ENCODE measurements around the gene REC8. TPM values are rescaled to one million over a fixed set of nuclear protein-coding genes. Genes with fewer than 3 reads are reported as not detected.

Gene REC8
- polyA plus RNA-seq, 1 experiment: 5.5 TPM

- no peak for DNase-seq (ENCODE audit: low read depth)
- H3K36me3 ChIP-seq (ENCODE audit: control insufficient read depth, insufficient read depth, low read length): peaks cover 51% of the 10 kb centered on the region
- CTCF ChIA-PET: interaction anchor here (1.0 kb wide), 1 partner anchor 20 kb away, joined by 3 read pairs; no protein-coding TSS in a partner anchor
- no peaks in the 10 kb centered on the region for H3K27me3 ChIP-seq (ENCODE audit: control insufficient read depth, insufficient read depth, low read length)
- TF ChIP-seq CTCF (IDR thresholded peaks at IDR 0.05; ENCODE audit: insufficient read depth, low read depth, low read length): no peak
- POLR2A ChIA-PET: no interaction called here
- no peak overlapping the region for H3K4me3 ChIP-seq (ENCODE audit: low read depth, low read length)
These were observed 16.8 kb upstream of the REC8 start for GRCh38 chr14:24155100-24155499.

- ChIA-PET CTCF (interaction anchor here (1.5 kb wide), 1 partner anchor 42 kb away, joined by 3 read pairs; the partner anchor contains the start of genes DCAF11 and NRL), POLR2A (interaction anchor here (0.6 kb wide), 1 partner anchor 12 kb away, joined by 6 read pairs; no protein-coding TSS in a partner anchor)
- no peak for DNase-seq (ENCODE audit: low read depth)
These were observed 15.0 kb upstream of the REC8 start for GRCh38 chr14:24156840-24157239.

GRCh38 chr14:24157331-24157730 is 14.5 kb upstream of the REC8 start:
- no peak for TF ChIP-seq CTCF (IDR thresholded peaks at IDR 0.05; ENCODE audit: insufficient read depth, low read depth, low read length)
- ChIA-PET CTCF (interaction anchor here (1.5 kb wide), 1 partner anchor 43 kb away, joined by 3 read pairs; the partner anchor contains the start of genes DCAF11 and NRL), POLR2A (no interaction called here)
- no peak for DNase-seq (ENCODE audit: low read depth)
- Histone ChIP-seq H3K36me3 (ENCODE audit: control insufficient read depth, insufficient read depth, low read length) (peaks cover 40% of the 10 kb centered on the region), H3K4me3 (ENCODE audit: low read depth, low read length) (no peak overlapping the region), H3K27me3 (ENCODE audit: control insufficient read depth, insufficient read depth, low read length) (no peaks in the 10 kb centered on the region)

More at GRCh38 chr14:24156840-24157239, 15.0 kb upstream of the REC8 start:
- Histone ChIP-seq H3K36me3 (ENCODE audit: control insufficient read depth, insufficient read depth, low read length) (peaks cover 40% of the 10 kb centered on the region), H3K27me3 (ENCODE audit: control insufficient read depth, insufficient read depth, low read length) (no peaks in the 10 kb centered on the region), H3K4me3 (ENCODE audit: low read depth, low read length) (no peak overlapping the region)
- TF ChIP-seq CTCF (IDR thresholded peaks at IDR 0.05; ENCODE audit: insufficient read depth, low read depth, low read length): no peak

- ChIA-PET CTCF (interaction anchor here (0.8 to 4.6 kb wide), 15 partner anchors 9 to 272 kb away, joined by 3 to 39 read pairs (median 7); partner anchors contain the start of genes DCAF11, EMC9, IPO4 and NRL), POLR2A (no interaction called here)
- TF ChIP-seq CTCF (IDR thresholded peaks at IDR 0.05; ENCODE audit: insufficient read depth, low read depth, low read length): no peak
- no peaks in the 10 kb centered on the region for H3K27me3 ChIP-seq (ENCODE audit: control insufficient read depth, insufficient read depth, low read length)
- H3K36me3 ChIP-seq (ENCODE audit: control insufficient read depth, insufficient read depth, low read length): peaks cover 55% of the 10 kb centered on the region
- H3K4me3 ChIP-seq (ENCODE audit: low read depth, low read length): no peak overlapping the region
- no peak for DNase-seq (ENCODE audit: low read depth)
These were observed 11.9 kb upstream of the REC8 start for GRCh38 chr14:24159777-24160498.

- CTCF ChIA-PET: interaction anchor here (0.6 to 4.6 kb wide), 24 partner anchors 9 to 282 kb away, joined by 3 to 39 read pairs (median 7); partner anchors contain the start of genes CHMP4A, DCAF11, EMC9 and IPO4
- POLR2A ChIA-PET: interaction anchor here (1.0 to 1.9 kb wide), 4 partner anchors 9 to 20 kb away, joined by 3 to 8 read pairs (median 4); partner anchors contain the start of genes EMC9 and PSME2
These were observed 11.4 kb upstream of the REC8 start for GRCh38 chr14:24160499-24160849.

More at GRCh38 chr14:24160499-24160849, 11.4 kb upstream of the REC8 start:
- DNase-seq (ENCODE audit: low read depth): no peak
- no peak for TF ChIP-seq CTCF (IDR thresholded peaks at IDR 0.05; ENCODE audit: insufficient read depth, low read depth, low read length)
- Histone ChIP-seq H3K4me3 (ENCODE audit: low read depth, low read length) (no peak overlapping the region), H3K36me3 (ENCODE audit: control insufficient read depth, insufficient read depth, low read length) (peaks cover 53% of the 10 kb centered on the region), H3K27me3 (ENCODE audit: control insufficient read depth, insufficient read depth, low read length) (no peaks in the 10 kb centered on the region)

Data from BJ (cell line).